T-helper 2 cell treated with Interferon-gamma antibody and Interleukin-4, amounts not matched to agents 5 μg/mL and 100 μg/mL, for 36 hours (primary cell): ENCODE measurements around the gene SDE2.
"Not testable (repeated sequence)": the region's sequence is repeated elsewhere in the genome, so short reads cannot be mapped to it uniquely, and the experiment has no call there.

ENCODE experiments used
- DNase-seq: peaks from one replicate; pipeline ENCODE4 v3.0.0; 2021; ENCODE audit warnings: low spot score
- H3K27ac Mint-ChIP-seq: one replicate; pipeline ENCODE4 v1.8.0; 2021; ENCODE audit warnings: mild to moderate bottlenecking, mixed read lengths
- H3K27me3 Mint-ChIP-seq: one replicate; pipeline ENCODE4 v1.8.0; 2021; ENCODE audit warnings: low read depth, mixed read lengths
- H3K36me3 Mint-ChIP-seq: one replicate; pipeline ENCODE4 v1.8.0; 2021; ENCODE audit warnings: low read depth, mixed read lengths
- H3K4me1 Mint-ChIP-seq: one replicate; pipeline ENCODE4 v1.8.0; 2021; ENCODE audit warnings: low read depth, mixed read lengths
- H3K4me3 Mint-ChIP-seq: one replicate; pipeline ENCODE4 v1.8.0; 2022; ENCODE audit warnings: mild to moderate bottlenecking, moderate library complexity, mixed read lengths
- H3K9me3 Mint-ChIP-seq: one replicate; pipeline ENCODE4 v1.8.0; 2021; ENCODE audit warnings: mixed read lengths

The SDE2 gene

DNA sequence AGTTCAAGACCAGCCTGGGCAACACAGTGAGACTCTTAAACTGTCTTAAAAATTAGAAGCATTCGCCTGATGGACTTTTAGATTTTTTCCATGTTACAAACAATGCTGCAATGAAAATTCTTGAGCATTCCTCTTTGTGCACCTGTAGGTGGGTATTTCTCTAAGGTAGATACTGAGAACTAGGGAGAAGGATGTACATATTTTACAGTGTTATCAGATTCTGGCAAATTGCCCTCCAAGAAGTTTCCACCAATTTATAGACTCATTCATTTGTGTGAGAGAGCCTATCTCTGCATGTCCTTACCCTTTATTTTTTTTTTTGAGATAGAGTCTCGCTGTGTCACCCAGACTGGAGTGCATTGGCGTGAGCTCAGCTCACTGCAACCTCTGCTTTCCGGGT lies 45.8 kb downstream of the SDE2 start:
- Mint-ChIP-seq H3K27ac (no peak overlapping the region), H3K4me1 (no peaks in the 10 kb centered on the region), H3K9me3 (no peaks in the 10 kb centered on the region), H3K4me3 (no peak overlapping the region), H3K27me3 (peaks cover 21% of the 10 kb centered on the region), H3K36me3 (no peaks in the 10 kb centered on the region)
- no peak for DNase-seq

DNA sequence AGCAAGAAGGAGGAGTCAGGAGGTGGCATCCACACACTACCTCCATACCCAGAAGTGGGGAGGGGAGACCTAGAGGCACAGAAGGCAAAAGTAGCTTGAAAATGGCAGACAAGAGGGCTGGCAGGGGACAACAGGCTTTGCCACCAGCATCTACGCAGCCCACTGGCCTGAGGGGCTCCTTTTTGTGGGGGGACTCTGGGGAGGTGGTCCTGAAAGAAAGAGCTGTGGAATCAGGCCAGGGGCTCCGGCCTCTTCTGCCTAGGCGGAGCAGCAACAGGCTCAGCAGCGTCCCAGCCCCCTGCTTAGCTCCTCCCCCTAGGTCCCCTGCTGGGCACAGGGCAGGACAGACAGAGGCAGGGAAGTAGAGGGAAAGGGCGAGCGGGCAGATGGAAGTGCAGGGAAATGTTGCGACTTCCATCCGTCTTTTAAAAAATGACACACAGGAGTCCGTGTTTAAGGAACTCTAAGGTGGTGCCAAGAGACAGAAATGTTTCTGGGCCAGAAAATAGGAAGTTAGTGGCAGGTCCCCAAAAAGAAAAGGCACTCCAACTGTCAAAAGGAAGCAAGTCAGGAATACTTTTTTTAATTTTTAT lies 48.1 kb downstream of the SDE2 start:
- DNase-seq: no peak
- Mint-ChIP-seq H3K4me3 (no peak overlapping the region), H3K27me3 (peaks cover 27% of the 10 kb centered on the region), H3K36me3 (no peaks in the 10 kb centered on the region), H3K27ac (no peak overlapping the region), H3K4me1 (no peaks in the 10 kb centered on the region), H3K9me3 (no peaks in the 10 kb centered on the region)

DNA sequence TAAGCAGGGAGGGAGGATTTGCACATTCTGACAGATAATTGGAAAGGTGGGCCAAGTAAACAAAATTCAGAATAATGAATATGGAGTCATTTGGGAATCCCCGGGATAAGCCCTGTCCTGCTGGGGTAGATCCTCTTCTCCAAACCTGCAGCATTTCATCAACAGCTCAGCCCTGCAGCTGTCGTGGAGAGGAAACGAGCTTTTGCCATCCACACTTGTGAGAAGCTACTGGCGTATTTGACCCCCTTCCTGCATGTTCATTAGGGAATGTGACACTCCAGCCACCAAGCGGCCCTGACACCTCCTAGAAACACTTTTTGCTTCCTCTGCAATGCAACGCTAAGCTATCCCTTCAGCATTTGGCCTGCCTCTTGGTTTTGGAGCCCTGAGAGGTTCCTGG lies 50.1 kb downstream of the SDE2 start:
- Mint-ChIP-seq H3K9me3 (no peaks in the 10 kb centered on the region), H3K27me3 (peaks cover 23% of the 10 kb centered on the region), H3K4me1 (peaks cover 3% of the 10 kb centered on the region), H3K27ac (no peak overlapping the region), H3K4me3 (no peak overlapping the region), H3K36me3 (no peaks in the 10 kb centered on the region)
- no peak for DNase-seq

DNA sequence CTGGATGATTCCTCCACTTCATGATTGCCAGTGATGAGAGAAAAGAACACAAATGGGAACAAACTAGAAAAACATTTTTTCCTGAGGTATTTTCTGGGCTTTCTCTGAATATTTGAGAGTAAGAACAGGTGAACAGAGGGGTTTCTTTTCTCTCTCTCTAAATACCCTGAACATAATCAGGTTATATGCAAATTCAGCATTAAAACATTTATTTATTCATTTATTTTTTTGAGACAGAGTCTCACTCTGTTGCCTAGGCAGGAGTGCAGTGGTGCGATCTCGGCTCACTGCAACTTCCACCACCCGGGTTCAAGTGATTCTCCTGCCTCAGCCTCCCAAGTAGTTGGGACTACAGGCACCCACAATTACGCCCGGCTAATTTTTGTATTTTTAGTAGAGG lies 52.3 kb downstream of the SDE2 start:
- DNase-seq: no peak
- H3K4me3 Mint-ChIP-seq: no peak overlapping the region
- H3K9me3 Mint-ChIP-seq: no peaks in the 10 kb centered on the region
- H3K27me3 Mint-ChIP-seq: peaks cover 15% of the 10 kb centered on the region
- H3K36me3 Mint-ChIP-seq: no peaks in the 10 kb centered on the region
- peaks cover 3% of the 10 kb centered on the region for H3K4me1 Mint-ChIP-seq
- no peak overlapping the region for H3K27ac Mint-ChIP-seq

DNA sequence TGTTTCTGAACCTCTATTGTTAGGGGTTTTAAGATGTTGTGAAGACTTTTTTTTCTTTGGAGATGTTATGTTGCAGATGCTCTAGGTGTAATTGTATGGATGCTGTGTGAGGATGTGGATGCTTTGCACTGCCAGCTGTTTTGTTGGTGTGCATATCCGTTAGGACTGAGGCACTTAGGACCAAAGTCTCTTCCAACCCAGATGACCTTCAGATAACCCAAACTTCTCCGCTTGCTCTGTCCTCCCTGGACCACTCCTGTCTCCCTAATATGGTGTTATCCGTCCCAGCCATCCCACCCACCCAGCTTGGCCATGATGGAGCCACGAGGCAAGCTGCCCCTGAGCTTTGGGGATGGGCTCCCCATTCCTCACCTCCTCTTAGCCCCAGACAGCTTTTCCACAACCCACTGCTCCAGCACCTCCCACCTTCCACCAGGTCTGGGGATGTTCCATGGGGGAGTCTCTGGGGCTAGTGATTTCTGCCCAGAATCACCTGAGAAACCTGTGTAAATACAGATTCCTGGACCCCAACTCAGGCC lies 53.0 kb downstream of the SDE2 start:
- H3K9me3 Mint-ChIP-seq: no peaks in the 10 kb centered on the region
- peaks cover 12% of the 10 kb centered on the region for H3K27me3 Mint-ChIP-seq
- H3K27ac Mint-ChIP-seq: no peak overlapping the region
- no peaks in the 10 kb centered on the region for H3K36me3 Mint-ChIP-seq
- no peak for DNase-seq
- peaks cover 3% of the 10 kb centered on the region for H3K4me1 Mint-ChIP-seq
- no peak overlapping the region for H3K4me3 Mint-ChIP-seq

DNA sequence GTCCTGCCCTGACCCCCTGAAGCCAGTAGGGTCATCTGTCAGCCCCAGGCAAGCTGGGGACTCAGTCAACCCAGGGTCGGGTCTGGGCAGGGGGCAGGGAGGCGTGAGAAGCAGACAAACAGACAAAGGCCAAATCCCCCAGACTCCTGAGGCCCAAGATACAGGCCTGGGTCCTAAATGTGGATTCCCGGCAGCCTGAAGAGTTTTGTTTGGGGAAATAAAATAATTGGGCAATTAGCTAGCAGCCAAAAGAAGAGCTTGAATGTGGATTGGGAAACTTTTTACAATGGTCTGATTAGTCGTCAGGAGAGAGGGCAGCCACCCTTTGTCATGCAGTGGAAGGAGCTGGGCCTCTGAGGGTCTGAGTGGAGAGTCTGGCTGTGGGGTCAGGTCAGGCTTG lies 53.6 kb downstream of the SDE2 start:
- H3K4me3 Mint-ChIP-seq: no peak overlapping the region
- no peaks in the 10 kb centered on the region for H3K36me3 Mint-ChIP-seq
- no peaks in the 10 kb centered on the region for H3K9me3 Mint-ChIP-seq
- H3K27ac Mint-ChIP-seq: no peak overlapping the region
- peaks cover 3% of the 10 kb centered on the region for H3K4me1 Mint-ChIP-seq
- no peak for DNase-seq
- H3K27me3 Mint-ChIP-seq: peaks cover 10% of the 10 kb centered on the region

DNA sequence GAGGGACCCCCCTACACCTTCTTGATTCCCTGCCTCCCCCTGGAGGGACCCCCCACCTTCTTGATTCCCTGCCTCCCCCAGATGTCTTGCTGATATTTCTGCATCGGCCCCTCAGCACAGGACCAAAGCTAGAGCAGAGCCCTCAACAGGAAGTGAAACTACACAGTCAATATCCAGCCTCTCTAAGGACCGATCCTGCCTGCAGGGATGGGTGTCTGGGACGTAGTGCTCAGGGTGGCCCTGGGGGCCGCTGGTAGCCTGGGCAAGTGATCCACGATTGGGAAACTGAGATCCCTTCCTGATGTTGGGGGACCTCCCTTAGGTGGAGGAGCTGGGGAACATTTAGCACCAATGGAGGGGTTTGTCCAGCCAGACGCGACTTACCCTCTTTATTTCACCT lies 54.2 kb downstream of the SDE2 start:
- no peaks in the 10 kb centered on the region for H3K9me3 Mint-ChIP-seq

DNA sequence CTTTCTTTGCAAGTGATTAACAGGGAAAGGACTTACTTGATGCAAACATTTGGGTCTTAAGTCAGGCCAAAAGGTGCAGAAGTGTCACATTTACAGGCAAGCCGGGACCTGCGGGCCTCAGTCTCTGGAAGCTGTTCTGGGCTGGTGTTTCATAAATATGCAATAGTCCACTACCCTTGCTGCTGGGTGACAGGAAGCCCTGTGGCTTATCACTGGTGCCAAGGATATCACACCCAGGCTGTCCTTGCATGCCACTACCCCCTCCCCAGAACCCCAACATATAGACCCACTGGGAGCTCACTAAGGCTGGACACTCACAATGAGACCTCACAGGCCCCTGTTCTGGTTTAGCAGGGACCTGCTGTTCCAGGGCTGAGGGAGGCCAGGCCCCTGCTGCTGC lies 54.8 kb downstream of the SDE2 start:
- DNase-seq: no peak
- Mint-ChIP-seq H3K36me3 (no peaks in the 10 kb centered on the region), H3K9me3 (no peaks in the 10 kb centered on the region), H3K4me3 (no peak overlapping the region), H3K4me1 (peaks cover 3% of the 10 kb centered on the region), H3K27me3 (peaks cover 10% of the 10 kb centered on the region), H3K27ac (no peak overlapping the region)

More for the DNA sequence above, 54.2 kb downstream of the SDE2 start:
- H3K4me3 Mint-ChIP-seq: no peak overlapping the region
- no peak for DNase-seq
- peaks cover 3% of the 10 kb centered on the region for H3K4me1 Mint-ChIP-seq
- H3K27ac Mint-ChIP-seq: no peak overlapping the region
- no peaks in the 10 kb centered on the region for H3K36me3 Mint-ChIP-seq
- H3K27me3 Mint-ChIP-seq: peaks cover 10% of the 10 kb centered on the region

DNA sequence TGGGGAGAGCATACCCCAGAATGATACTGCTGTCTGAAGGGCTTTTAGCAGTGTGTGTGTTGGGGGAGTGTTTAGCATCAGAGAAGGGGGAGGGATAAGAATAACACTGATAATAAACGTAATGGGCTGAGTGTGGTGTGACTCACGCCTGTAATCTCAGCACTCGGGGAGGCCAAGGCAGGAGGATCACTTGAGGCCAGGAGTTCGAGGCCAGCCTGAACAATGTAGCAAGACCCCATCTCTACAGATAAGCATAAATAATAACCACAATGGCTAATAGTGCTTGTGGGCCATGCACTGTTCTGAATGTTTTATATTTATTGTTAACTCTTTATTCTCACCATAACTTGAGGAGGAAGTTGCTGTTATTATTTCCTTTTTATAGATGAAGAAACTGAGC lies 55.6 kb downstream of the SDE2 start:
- Mint-ChIP-seq H3K27ac (no peak overlapping the region), H3K9me3 (no peaks in the 10 kb centered on the region), H3K36me3 (no peaks in the 10 kb centered on the region), H3K4me1 (peaks cover 3% of the 10 kb centered on the region), H3K4me3 (no peak overlapping the region), H3K27me3 (peaks cover 7% of the 10 kb centered on the region)
- no peak for DNase-seq

DNA sequence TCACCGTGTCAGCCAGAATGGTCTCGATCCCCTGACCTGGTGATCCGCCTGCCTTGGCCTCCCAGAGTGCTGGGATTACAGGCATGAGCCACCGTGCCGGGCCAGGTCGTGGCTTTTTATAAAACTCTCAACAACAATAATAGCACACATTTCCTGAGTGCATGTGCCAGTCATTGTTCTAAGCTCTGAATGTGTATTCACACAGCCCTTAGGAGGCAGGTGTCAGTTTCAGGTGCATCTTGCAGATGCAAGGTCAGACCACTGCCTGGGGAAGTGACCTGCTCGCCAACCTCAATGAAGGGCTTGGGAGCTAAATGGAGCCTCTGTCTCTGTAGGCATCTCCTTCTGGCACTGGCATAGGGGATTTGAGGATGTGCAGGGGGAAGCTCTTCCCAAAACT lies 56.6 kb downstream of the SDE2 start:
- Mint-ChIP-seq H3K27ac (no peak overlapping the region), H3K4me3 (no peak overlapping the region), H3K27me3 (peaks cover 3% of the 10 kb centered on the region), H3K36me3 (no peaks in the 10 kb centered on the region), H3K9me3 (no peaks in the 10 kb centered on the region), H3K4me1 (peaks cover 3% of the 10 kb centered on the region)
- no peak for DNase-seq

DNA sequence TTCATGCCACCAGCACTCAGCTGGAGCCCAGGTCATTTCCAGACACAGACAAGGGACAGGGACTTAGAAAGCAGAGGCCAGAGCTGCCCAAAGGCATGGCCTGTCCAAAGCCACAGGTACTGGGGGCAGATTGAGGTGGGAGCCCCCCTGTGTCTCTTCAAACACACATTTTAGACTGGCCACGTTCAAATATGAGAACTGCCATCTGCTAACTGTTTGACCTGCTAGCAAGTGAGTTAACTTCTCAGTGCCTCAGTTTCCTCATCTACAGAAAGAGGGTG lies 57.3 kb downstream of the SDE2 start:
- Mint-ChIP-seq H3K9me3 (no peaks in the 10 kb centered on the region), H3K4me1 (peaks cover 3% of the 10 kb centered on the region), H3K4me3 (no peak overlapping the region), H3K27ac (no peak overlapping the region), H3K27me3 (no peaks in the 10 kb centered on the region), H3K36me3 (no peaks in the 10 kb centered on the region)
- DNase-seq: no peak

DNA sequence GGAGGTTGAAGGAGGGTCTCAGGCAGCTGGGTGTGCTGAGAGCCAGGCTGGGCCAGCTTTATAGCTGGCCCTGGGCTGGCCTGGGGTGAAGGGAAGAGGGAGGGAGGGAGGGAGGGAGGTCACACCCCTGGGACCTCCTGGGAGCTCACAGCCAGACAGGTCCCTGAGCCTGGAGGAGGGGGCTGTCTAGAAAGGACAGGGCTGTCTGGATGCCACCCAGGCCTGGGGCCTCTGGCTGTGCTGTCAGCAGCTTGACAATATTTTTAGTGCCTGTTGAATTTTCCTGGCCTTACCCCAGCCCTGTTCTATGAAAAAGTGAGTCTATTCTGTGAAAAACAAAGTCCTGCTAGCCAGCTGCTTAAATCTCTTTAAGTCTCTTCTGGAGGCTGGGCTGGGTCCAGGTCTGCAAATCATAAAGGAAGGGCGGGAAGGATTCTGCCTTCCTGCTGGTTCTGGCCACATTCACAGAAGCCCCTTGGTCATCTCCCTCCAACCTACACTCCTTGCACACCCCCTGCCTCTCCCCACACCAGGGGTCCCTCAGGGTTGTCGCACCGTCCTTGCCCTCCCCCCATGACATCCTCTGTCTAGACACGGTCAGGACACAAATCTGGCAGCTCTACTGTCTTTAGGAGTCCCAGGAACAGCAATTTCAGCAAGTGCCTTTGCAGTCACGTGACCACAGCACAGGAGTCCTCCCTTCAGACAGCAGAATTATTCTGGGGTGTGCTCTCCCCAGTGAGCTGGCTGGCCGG lies 57.8 kb downstream of the SDE2 start, which contains the start of gene LEFTY2:
Gene LEFTY2, minus strand, starts transcription at position 34 of the 755 bp plus-strand sequence. CDS start 80 bp downstream, outside the sequence.
- H3K4me1 Mint-ChIP-seq: peaks cover 3% of the 10 kb centered on the region
- no peaks in the 10 kb centered on the region for H3K9me3 Mint-ChIP-seq
- H3K27ac Mint-ChIP-seq: no peak within 1 kb of the TSS
- H3K27me3 Mint-ChIP-seq: no peaks in the 10 kb centered on the region
- no peak within 1 kb of the TSS for H3K4me3 Mint-ChIP-seq
- no peaks in the 10 kb centered on the region for H3K36me3 Mint-ChIP-seq
- DNase-seq: no peak

DNA sequence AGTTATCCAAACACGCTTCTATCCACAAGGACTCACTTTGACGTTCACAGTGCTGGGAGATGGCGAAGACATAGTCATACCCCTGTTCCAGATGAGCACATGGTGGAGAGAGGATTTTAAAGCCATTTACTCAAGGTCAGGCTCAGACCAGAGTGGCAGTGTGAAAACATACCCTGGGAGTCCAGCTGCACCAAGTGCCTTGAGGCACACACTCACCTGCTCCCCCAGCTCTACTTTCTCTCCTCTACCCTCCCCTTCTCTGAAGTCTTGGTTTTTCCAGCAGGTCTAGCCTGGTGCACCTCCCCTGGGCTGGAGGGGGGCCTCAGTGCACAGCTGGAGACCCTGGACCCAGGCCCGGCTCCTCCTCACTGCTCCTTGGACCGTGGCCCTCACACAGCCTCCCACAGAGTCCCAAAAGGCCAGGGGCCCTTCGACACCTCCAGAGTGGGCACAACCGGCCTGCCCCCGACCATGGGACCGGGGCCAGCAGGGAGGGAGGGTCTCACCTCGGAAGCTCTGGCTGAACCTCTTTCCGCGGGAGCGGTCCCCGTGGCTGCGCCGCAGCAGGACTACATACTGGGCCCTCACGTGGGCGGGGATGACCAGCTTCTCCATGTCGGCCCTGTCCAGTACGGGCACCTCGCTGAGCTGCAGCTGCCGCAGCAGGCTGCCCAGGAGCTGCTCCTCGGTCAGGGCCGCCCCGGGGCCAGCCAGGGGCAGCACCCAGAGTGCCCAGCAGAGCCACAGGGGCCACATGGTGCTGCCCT lies 58.6 kb downstream of the SDE2 start:
- Mint-ChIP-seq H3K9me3 (no peaks in the 10 kb centered on the region), H3K4me1 (peaks cover 3% of the 10 kb centered on the region), H3K27me3 (no peaks in the 10 kb centered on the region), H3K36me3 (no peaks in the 10 kb centered on the region), H3K4me3 (no peak overlapping the region), H3K27ac (no peak overlapping the region)
- no peak for DNase-seq

DNA sequence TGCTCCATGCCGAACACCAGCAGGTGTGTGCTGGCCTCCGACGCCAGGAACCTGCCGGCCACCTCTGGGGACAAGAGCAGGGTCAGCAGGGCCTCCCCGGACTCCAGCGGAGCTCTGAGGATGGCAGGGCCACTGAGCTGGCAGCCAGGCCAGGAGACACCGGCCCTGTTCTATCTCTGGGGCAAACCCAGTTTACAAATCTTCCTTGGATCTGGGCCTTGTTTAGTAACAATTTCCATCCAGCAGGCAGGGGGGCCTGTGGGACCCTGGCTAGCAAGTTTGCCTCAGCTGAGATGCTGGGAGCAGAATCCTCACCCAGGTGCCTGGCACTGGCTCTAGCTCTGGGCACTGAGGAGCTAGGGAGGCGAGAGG lies 59.2 kb downstream of the SDE2 start:
- not testable (repeated sequence) for H3K9me3 Mint-ChIP-seq, H3K4me3 Mint-ChIP-seq, H3K27me3 Mint-ChIP-seq, H3K4me1 Mint-ChIP-seq, DNase-seq, H3K27ac Mint-ChIP-seq, H3K36me3 Mint-ChIP-seq
